Vagina (tissue), 2 donors: ENCODE data around the gene TSR1.

ENCODE experiments used
- POLR2AphosphoS5 ChIP-seq, 2 donors: sonication (generic); formaldehyde crosslinking; IDR thresholded peaks; one replicate each; pipeline ENCODE4 v1.9.0; 2017; ENCODE audit warnings: antibody characterized with exemption in 2 of 2, mild to moderate bottlenecking in 2 of 2, low read depth in 1 of 2; ENCODE audit not compliant: insufficient read depth in 1 of 2
- TF ChIP-seq, protein P1 (sequence below), 3 experiments: fragments of 450-650 bp in 2 of 3; fragments of 200-600 bp in 1 of 3; sonication (generic) in 1 of 3; IDR thresholded peaks; one replicate each; pipeline ENCODE4 v1.5.1; 2017 to 2019; ENCODE audit warnings: antibody characterized with exemption in 3 of 3, mild to moderate bottlenecking in 2 of 3, moderate library complexity in 2 of 3

DNA sequence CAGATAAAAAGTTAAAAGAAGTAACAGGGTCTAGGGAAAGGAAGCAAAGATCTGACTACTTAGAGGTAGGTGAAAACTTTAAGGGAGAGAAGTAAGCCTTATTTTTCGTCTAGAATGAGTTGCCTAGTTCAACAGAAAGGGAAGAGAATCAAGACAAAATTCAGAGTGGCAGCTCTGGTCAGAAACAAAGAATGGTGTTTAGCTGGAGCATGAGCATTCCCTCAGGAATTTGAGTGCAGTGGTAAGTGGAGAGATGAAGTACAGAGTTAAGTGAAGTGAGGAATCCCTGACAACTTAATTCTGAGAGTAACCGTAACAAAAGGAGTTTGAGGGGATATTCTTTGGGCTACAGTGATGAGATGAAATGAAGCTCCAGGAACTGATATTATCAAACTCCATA is 44.2 kb downstream of the TSR1 start:
- TF ChIP-seq, protein P1, sequence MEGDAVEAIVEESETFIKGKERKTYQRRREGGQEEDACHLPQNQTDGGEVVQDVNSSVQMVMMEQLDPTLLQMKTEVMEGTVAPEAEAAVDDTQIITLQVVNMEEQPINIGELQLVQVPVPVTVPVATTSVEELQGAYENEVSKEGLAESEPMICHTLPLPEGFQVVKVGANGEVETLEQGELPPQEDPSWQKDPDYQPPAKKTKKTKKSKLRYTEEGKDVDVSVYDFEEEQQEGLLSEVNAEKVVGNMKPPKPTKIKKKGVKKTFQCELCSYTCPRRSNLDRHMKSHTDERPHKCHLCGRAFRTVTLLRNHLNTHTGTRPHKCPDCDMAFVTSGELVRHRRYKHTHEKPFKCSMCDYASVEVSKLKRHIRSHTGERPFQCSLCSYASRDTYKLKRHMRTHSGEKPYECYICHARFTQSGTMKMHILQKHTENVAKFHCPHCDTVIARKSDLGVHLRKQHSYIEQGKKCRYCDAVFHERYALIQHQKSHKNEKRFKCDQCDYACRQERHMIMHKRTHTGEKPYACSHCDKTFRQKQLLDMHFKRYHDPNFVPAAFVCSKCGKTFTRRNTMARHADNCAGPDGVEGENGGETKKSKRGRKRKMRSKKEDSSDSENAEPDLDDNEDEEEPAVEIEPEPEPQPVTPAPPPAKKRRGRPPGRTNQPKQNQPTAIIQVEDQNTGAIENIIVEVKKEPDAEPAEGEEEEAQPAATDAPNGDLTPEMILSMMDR (IDR thresholded peaks at IDR 0.05), result no peak
- TF ChIP-seq POLR2AphosphoS5 (IDR thresholded peaks at IDR 0.05; ENCODE audit: insufficient read depth in 1 of 2, low read depth in 1 of 2), result no peak
